ENCODE data around the gene PHACTR3.

DNA sequence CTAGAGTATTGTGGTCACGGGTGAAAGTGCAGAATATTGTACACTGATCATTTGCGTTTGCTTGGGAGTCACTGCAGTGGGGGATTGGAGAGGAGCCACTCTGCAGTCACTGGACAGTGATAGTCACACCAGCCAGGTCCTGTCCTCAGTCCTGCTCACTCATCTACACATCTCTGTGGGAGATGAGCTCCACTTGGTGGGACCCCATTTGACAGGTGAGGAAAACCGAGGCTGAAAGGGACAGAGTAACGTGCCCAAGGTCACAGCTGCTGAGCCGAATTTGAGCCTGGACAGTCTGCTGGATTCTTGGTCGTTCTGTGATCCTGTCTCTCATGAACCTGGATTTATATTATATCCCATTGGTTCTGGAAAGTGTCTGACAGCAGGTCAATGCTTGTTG is 17.7 kb upstream of the PHACTR3 start:
- TF ChIP-seq EZH2 (IDR thresholded peaks at IDR 0.05; ENCODE audit: borderline replicate concordance, low read length): no peak
- TF ChIP-seq, protein P1, sequence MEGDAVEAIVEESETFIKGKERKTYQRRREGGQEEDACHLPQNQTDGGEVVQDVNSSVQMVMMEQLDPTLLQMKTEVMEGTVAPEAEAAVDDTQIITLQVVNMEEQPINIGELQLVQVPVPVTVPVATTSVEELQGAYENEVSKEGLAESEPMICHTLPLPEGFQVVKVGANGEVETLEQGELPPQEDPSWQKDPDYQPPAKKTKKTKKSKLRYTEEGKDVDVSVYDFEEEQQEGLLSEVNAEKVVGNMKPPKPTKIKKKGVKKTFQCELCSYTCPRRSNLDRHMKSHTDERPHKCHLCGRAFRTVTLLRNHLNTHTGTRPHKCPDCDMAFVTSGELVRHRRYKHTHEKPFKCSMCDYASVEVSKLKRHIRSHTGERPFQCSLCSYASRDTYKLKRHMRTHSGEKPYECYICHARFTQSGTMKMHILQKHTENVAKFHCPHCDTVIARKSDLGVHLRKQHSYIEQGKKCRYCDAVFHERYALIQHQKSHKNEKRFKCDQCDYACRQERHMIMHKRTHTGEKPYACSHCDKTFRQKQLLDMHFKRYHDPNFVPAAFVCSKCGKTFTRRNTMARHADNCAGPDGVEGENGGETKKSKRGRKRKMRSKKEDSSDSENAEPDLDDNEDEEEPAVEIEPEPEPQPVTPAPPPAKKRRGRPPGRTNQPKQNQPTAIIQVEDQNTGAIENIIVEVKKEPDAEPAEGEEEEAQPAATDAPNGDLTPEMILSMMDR (IDR thresholded peaks at IDR 0.05; ENCODE audit: low read length): no peak

Data from OCI-LY1 (cell line).